ENCODE results near the gene FBXL15.

GRCh38 chr10:102451105-102451969 is 30.7 kb downstream of the FBXL15 start, which contains the start of gene C10orf95:
- TF ChIP-seq, protein P1, sequence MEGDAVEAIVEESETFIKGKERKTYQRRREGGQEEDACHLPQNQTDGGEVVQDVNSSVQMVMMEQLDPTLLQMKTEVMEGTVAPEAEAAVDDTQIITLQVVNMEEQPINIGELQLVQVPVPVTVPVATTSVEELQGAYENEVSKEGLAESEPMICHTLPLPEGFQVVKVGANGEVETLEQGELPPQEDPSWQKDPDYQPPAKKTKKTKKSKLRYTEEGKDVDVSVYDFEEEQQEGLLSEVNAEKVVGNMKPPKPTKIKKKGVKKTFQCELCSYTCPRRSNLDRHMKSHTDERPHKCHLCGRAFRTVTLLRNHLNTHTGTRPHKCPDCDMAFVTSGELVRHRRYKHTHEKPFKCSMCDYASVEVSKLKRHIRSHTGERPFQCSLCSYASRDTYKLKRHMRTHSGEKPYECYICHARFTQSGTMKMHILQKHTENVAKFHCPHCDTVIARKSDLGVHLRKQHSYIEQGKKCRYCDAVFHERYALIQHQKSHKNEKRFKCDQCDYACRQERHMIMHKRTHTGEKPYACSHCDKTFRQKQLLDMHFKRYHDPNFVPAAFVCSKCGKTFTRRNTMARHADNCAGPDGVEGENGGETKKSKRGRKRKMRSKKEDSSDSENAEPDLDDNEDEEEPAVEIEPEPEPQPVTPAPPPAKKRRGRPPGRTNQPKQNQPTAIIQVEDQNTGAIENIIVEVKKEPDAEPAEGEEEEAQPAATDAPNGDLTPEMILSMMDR (IDR thresholded peaks at IDR 0.05 in 4 of 5, conservative IDR thresholded peaks at IDR 0.05 in 1 of 5) = no peak
- TF ChIP-seq POLR2A (IDR thresholded peaks at IDR 0.05) = no peak
